HCT116 (cell line): ENCODE results near the gene PNMA6E.
"Not testable (repeated sequence)": the region's sequence is repeated elsewhere in the genome, so short reads cannot be mapped to it uniquely, and the experiment has no call there.

Experiments used
- CTCF ChIP-seq, 3 experiments: fragments of 200-600 bp in 1 of 3; sonication (generic) in 1 of 3; IDR thresholded peaks in 2 of 3; conservative IDR thresholded peaks in 1 of 3; 2 replicates each; pipeline ENCODE4 v1.5.1; 2012 to 2017; ENCODE audit warnings: low read depth in 2 of 3, low read length in 2 of 3, antibody characterized with exemption in 1 of 3, borderline replicate concordance in 1 of 3, control low read depth in 1 of 3, mild to moderate bottlenecking in 1 of 3, mixed read lengths in 1 of 3, mixed run types in 1 of 3, moderate library complexity in 1 of 3; ENCODE audit not compliant: insufficient read depth in 1 of 3
- ELF1 ChIP-seq: IDR thresholded peaks from 2 replicates; pipeline ENCODE4 v1.6.1; 2012; ENCODE audit warnings: low read depth, borderline replicate concordance
- EZH2 ChIP-seq: fragments of 200-600 bp; sonication (generic); IDR thresholded peaks from 2 replicates; pipeline ENCODE4 v1.6.1; 2017; ENCODE audit warnings: antibody characterized with exemption, mixed run types
- JUND ChIP-seq: IDR thresholded peaks from 2 replicates; pipeline ENCODE4 v1.6.1; 2012
- POLR2A ChIP-seq: IDR thresholded peaks from 2 replicates; pipeline ENCODE4 v1.7.0; 2011; ENCODE audit warnings: borderline replicate concordance; ENCODE audit not compliant: insufficient read depth, insufficient read length; ENCODE audit errors: extremely low read depth
- POLR2AphosphoS5 ChIP-seq: IDR thresholded peaks from 2 replicates; pipeline ENCODE4 v1.6.1; 2011; ENCODE audit warnings: mild to moderate bottlenecking, low read depth, low read length, moderate library complexity
- RAD21 ChIP-seq: IDR thresholded peaks from 2 replicates; pipeline ENCODE4 v1.6.1; 2012; ENCODE audit warnings: low read depth, mild to moderate bottlenecking
- SIN3A ChIP-seq: IDR thresholded peaks from 2 replicates; pipeline ENCODE4 v1.6.1; 2012; ENCODE audit warnings: low read depth
- YY1 ChIP-seq: IDR thresholded peaks from 2 replicates; pipeline ENCODE4 v1.6.1; 2011; ENCODE audit warnings: low read length, low read depth, moderate library complexity, mild to moderate bottlenecking; ENCODE audit not compliant: insufficient replicate concordance; ENCODE audit errors: extremely low read depth

GRCh38 chrX:153404333-153404732 is 3.2 kb upstream of the PNMA6E start:
- TF ChIP-seq RAD21; POLR2AphosphoS5; EZH2; YY1; CTCF (IDR thresholded peaks at IDR 0.05 in 2 of 3, conservative IDR thresholded peaks at IDR 0.05 in 1 of 3; ENCODE audit: borderline replicate concordance in 1 of 3, insufficient read depth in 1 of 3, low read depth in 2 of 3, low read length in 2 of 3); SIN3A; ELF1; POLR2A; JUND: not testable (repeated sequence)
